ENCODE results near the gene FBF1. TPM values are rescaled to one million over a fixed set of nuclear protein-coding genes. Genes with fewer than 3 reads are reported as not detected.
"Not testable (repeated sequence)": the region's sequence is repeated elsewhere in the genome, so short reads cannot be mapped to it uniquely, and the experiment has no call there.

FBF1 gene
- polyA plus RNA-seq (ENCODE audit: insufficient read length) = 7.9 TPM

- DNase-seq (ENCODE audit: low read depth) = peak; percentile 65
Observed at GRCh38 chr17:75940727-75941441, at the start of gene FBF1. FBF1 (minus strand) TSS chr17:75941042; CDS start chr17:75938149, 2,893 bp downstream.

GRCh38 chr17:75987041-75987440 is 46.2 kb upstream of the FBF1 start:
- no peak for DNase-seq (ENCODE audit: low read depth)

GRCh38 chr17:75985986-75986385 is 45.1 kb upstream of the FBF1 start:
- DNase-seq (ENCODE audit: low read depth) = no peak

GRCh38 chr17:75983501-75984181 is 42.8 kb upstream of the FBF1 start:
- no peak for DNase-seq (ENCODE audit: low read depth)

- DNase-seq (ENCODE audit: low read depth) = no peak
Observed at GRCh38 chr17:75981019-75981615, 40.3 kb upstream of the FBF1 start.

- no peak for DNase-seq (ENCODE audit: low read depth)
Observed at GRCh38 chr17:75980188-75981018, 39.6 kb upstream of the FBF1 start.

- DNase-seq (ENCODE audit: low read depth) = no peak
Observed at GRCh38 chr17:75979705-75980187, 38.9 kb upstream of the FBF1 start.

- DNase-seq (ENCODE audit: low read depth) = peak; percentile 92
Observed at GRCh38 chr17:75978938-75979704, 38.3 kb upstream of the FBF1 start, which contains the start of the genes ACOX1 and TEN1. ACOX1 (minus strand) TSS chr17:75979166; CDS start chr17:75979073, 93 bp downstream. TEN1 (plus strand) TSS chr17:75979240; CDS start chr17:75986193, 6,953 bp downstream.

GRCh38 chr17:75976175-75976848 is 35.5 kb upstream of the FBF1 start:
- DNase-seq (ENCODE audit: low read depth) = no peak

- no peak for DNase-seq (ENCODE audit: low read depth)
Observed at GRCh38 chr17:75975757-75976174, 34.9 kb upstream of the FBF1 start.

- not testable (repeated sequence) for DNase-seq (ENCODE audit: low read depth)
Observed at GRCh38 chr17:75975187-75975586, 34.3 kb upstream of the FBF1 start.

- no peak for DNase-seq (ENCODE audit: low read depth)
Observed at GRCh38 chr17:75970626-75971025, 29.8 kb upstream of the FBF1 start.

GRCh38 chr17:75970011-75970523 is 29.2 kb upstream of the FBF1 start:
- no peak for DNase-seq (ENCODE audit: low read depth)

GRCh38 chr17:75969044-75969443 is 28.2 kb upstream of the FBF1 start:
- DNase-seq (ENCODE audit: low read depth) = not testable (repeated sequence)

- DNase-seq (ENCODE audit: low read depth) = no peak
Observed at GRCh38 chr17:75965468-75965867, 24.6 kb upstream of the FBF1 start.

- no peak for DNase-seq (ENCODE audit: low read depth)
Observed at GRCh38 chr17:75959839-75960511, 19.1 kb upstream of the FBF1 start.

GRCh38 chr17:75959051-75959838 is 18.4 kb upstream of the FBF1 start:
- no peak for DNase-seq (ENCODE audit: low read depth)

- DNase-seq (ENCODE audit: low read depth) = no peak
Observed at GRCh38 chr17:75950855-75951554, 10.2 kb upstream of the FBF1 start.

All from forelimb muscle (tissue), 1 donor.